Endothelial cell of umbilical vein (primary cell): Measurements from ENCODE around the gene ZNF503. TPM values are rescaled to one million over a fixed set of nuclear protein-coding genes. Genes with fewer than 3 reads are reported as not detected.
A peak's percentile ranks its signal among the peaks of the same experiment; 100 is the strongest.

Experiments used
- BruUV-seq: library from RNA; stranded (reverse); fragments of 400-500 nt; replicated peaks from 2 replicates; lab custom pipeline; 2021; lab: Mats Ljungman, UMichigan
- CTCF ChIA-PET: fragments of 300-600, 350-600 bp; sonication (Branson Sonifier 250); formaldehyde crosslinking; loops from one replicate; lab custom pipeline; 2021; ENCODE audit warnings: antibody characterized with exemption, inconsistent platforms; lab: Charles Lee
- POLR2A ChIA-PET: fragments of 300-600, 350-600 bp; sonication (Branson Sonifier 250); formaldehyde crosslinking; loops from one replicate; lab custom pipeline; 2021; ENCODE audit warnings: antibody characterized with exemption, inconsistent platforms; lab: Charles Lee
- DNase-seq: peaks from one replicate; pipeline ENCODE4 v3.0.0-alpha.2; 2011; ENCODE audit warnings: low read depth, low spot score
- FAIRE-seq: peaks from 2 replicates; lab custom pipeline; 2011; peaks lifted over from hg19 to GRCh38; lab: Jason Lieb, UNC
- H2AFZ ChIP-seq: 2 replicates; pipeline ENCODE4 v1.6.0; 2012; ENCODE audit warnings: low read depth, low read length, control low read depth, inconsistent platforms
- H3K27ac ChIP-seq: 2 replicates; pipeline ENCODE4 v1.5.1; 2011; ENCODE audit warnings: low read depth, mild to moderate bottlenecking, control low read depth, low read length, moderate library complexity; ENCODE audit not compliant: insufficient read depth
- H3K27me3 ChIP-seq, 2 experiments: 2 replicates each; pipeline versions ENCODE4 v1.6.0 to v1.6.1; 2011; ENCODE audit warnings: low read length in 2 of 2, mixed read lengths in 1 of 2; ENCODE audit not compliant: control insufficient read depth in 2 of 2, insufficient read depth in 2 of 2
- H3K36me3 ChIP-seq, 2 experiments: 2 replicates in 1 of 2; 3 replicates in 1 of 2; pipeline ENCODE4 v1.5.1; 2011; ENCODE audit warnings: low read length in 2 of 2, mild to moderate bottlenecking in 1 of 2, moderate library complexity in 1 of 2; ENCODE audit not compliant: control insufficient read depth in 2 of 2, insufficient read depth in 2 of 2; ENCODE audit errors: extremely low read depth in 1 of 2
- H3K4me1 ChIP-seq: 3 replicates; pipeline ENCODE4 v1.5.1; 2011; ENCODE audit warnings: mild to moderate bottlenecking, low read length; ENCODE audit not compliant: control insufficient read depth, insufficient read depth; ENCODE audit errors: extremely low read depth
- H3K4me2 ChIP-seq: 2 replicates; pipeline ENCODE4 v1.6.1; 2011; ENCODE audit warnings: low read length, control low read depth, mixed read lengths; ENCODE audit not compliant: insufficient read depth
- H3K4me3 ChIP-seq, 3 experiments: fragments of 200-600 bp in 1 of 3; sonication (generic), shearing (Covaris generic) in 1 of 3; replicated peaks in 1 of 3; 2 replicates each; pipeline ENCODE4 v1.5.1; 2011 to 2016; ENCODE audit warnings: control low read depth in 3 of 3, low read length in 3 of 3, mild to moderate bottlenecking in 2 of 3, inconsistent platforms in 1 of 3, low read depth in 1 of 3, moderate library complexity in 1 of 3; ENCODE audit not compliant: insufficient read depth in 1 of 3
- H3K79me2 ChIP-seq: 2 replicates; pipeline ENCODE4 v1.6.0; 2012; ENCODE audit warnings: low read length, inconsistent platforms; ENCODE audit not compliant: control insufficient read depth, insufficient read depth
- H3K9ac ChIP-seq: replicated peaks from 2 replicates; pipeline ENCODE3; 2011; ENCODE audit warnings: low read length, control low read depth; ENCODE audit not compliant: insufficient read depth; ENCODE audit errors: extremely low read depth
- H3K9me1 ChIP-seq: replicated peaks from 3 replicates; pipeline ENCODE4 v1.6.0; 2011; ENCODE audit warnings: mild to moderate bottlenecking, low read length; ENCODE audit not compliant: control insufficient read depth, insufficient read depth; ENCODE audit errors: extremely low read depth
- H3K9me3 ChIP-seq: replicated peaks from 2 replicates; pipeline ENCODE4 v1.5.1; 2012; ENCODE audit warnings: low read length, inconsistent platforms; ENCODE audit not compliant: control insufficient read depth, insufficient read depth
- H4K20me1 ChIP-seq: replicated peaks from 2 replicates; pipeline ENCODE3; 2011; ENCODE audit warnings: mild to moderate bottlenecking, low read length; ENCODE audit not compliant: control insufficient read depth, insufficient read depth; ENCODE audit errors: extremely low read depth
- EZH2 ChIP-seq: IDR thresholded peaks from 2 replicates; pipeline ENCODE4 v1.6.1; 2012; ENCODE audit warnings: borderline replicate concordance, low read depth, mild to moderate bottlenecking, moderate library complexity, low read length, inconsistent platforms; ENCODE audit not compliant: severe bottlenecking
- dilution Hi-C: fragments of 300-500 bp; cut with MboI; formaldehyde crosslinking; loops from one replicate; pipeline ENCODE4 v1.15.0; 2019; ENCODE audit warnings: low sequenced_read_pairs; ENCODE audit not compliant: extremely low pct_ligation_motif_present
- intact Hi-C: fragments of 100-400 bp; cut with micrococcal nuclease; formaldehyde crosslinking; loops from one replicate; pipeline ENCODE4 v1.10.0; 2022
- polyA plus RNA-seq, 4 experiments: library from polyadenylated mRNA; depleted of rRNA in 3 of 4; stranded (reverse) in 3 of 4; unstranded in 1 of 4; fragments of >200 nt; gene quantifications; 2 replicates each; pipeline versions ENCODE4 v1.2.1 to v1.2.3, GENCODE V29; 2011 to 2012; ENCODE audit warnings: missing spikeins in 1 of 4
- total RNA-seq: library from RNA; stranded (reverse); gene quantifications from 2 replicates; pipeline ENCODE4 v1.2.3, GENCODE V29; 2021
- TF ChIP-seq, protein P1 (sequence below), 2 donors: IDR thresholded peaks; 1 replicate in 1 of 2; 2 replicates in 1 of 2; pipeline ENCODE4 v1.5.1; 2011; ENCODE audit warnings: low read length in 2 of 2, mild to moderate bottlenecking in 2 of 2, moderate library complexity in 2 of 2, control low read depth in 1 of 2, inconsistent platforms in 1 of 2, low read depth in 1 of 2; ENCODE audit not compliant: insufficient read depth in 1 of 2; ENCODE audit errors: extremely low read depth in 1 of 2

ZNF503 gene
- total and polyA plus RNA-seq, 2 donors (not counting 3 experiments of a cell fraction or from before 2014, with no cell fraction given), result 0.58 to 2.2 TPM

- dilution Hi-C loops, result no loop called here
- TF ChIP-seq EZH2, result peak; percentile 51
- TF ChIP-seq, protein P1, sequence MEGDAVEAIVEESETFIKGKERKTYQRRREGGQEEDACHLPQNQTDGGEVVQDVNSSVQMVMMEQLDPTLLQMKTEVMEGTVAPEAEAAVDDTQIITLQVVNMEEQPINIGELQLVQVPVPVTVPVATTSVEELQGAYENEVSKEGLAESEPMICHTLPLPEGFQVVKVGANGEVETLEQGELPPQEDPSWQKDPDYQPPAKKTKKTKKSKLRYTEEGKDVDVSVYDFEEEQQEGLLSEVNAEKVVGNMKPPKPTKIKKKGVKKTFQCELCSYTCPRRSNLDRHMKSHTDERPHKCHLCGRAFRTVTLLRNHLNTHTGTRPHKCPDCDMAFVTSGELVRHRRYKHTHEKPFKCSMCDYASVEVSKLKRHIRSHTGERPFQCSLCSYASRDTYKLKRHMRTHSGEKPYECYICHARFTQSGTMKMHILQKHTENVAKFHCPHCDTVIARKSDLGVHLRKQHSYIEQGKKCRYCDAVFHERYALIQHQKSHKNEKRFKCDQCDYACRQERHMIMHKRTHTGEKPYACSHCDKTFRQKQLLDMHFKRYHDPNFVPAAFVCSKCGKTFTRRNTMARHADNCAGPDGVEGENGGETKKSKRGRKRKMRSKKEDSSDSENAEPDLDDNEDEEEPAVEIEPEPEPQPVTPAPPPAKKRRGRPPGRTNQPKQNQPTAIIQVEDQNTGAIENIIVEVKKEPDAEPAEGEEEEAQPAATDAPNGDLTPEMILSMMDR (IDR thresholded peaks at IDR 0.05; ENCODE audit: extremely low read depth in 1 of 2, insufficient read depth in 1 of 2, low read depth in 1 of 2, low read length in 2 of 2), result no peak
- Histone ChIP-seq H2AFZ (peak within 1 kb of the TSS; percentile 96), H3K4me3 (peak within 1 kb of the TSS; percentile 40 to 66 (median 51)), H3K9me1 (no peaks in the 10 kb centered on the region), H4K20me1 (no peaks in the 10 kb centered on the region), H3K27me3 (peaks cover 0 to 4% of the 10 kb centered on the region in 2 experiments), H3K9ac (peak within 1 kb of the TSS; percentile 49), H3K36me3 (no peaks in the 10 kb centered on the region), H3K9me3 (no peaks in the 10 kb centered on the region), H3K27ac (no peak within 1 kb of the TSS), H3K4me1 (peaks cover 28% of the 10 kb centered on the region), H3K4me2 (peak within 1 kb of the TSS; percentile 72), H3K79me2 (no peaks in the 10 kb centered on the region)
- no peak for FAIRE-seq
- ChIA-PET CTCF (interaction anchor here (0.6 to 2.7 kb wide), 6 partner anchors 14 to 1285 kb away, joined by 3 to 9 read pairs (median 4); partner anchors contain the start of gene ZNF503), POLR2A (interaction anchor here (1.6 kb wide), 1 partner anchor 30 kb away, joined by 7 read pairs; the partner anchor contains the start of gene ZNF503)
- TSS peak; percentile 23 for BruUV-seq
- DNase-seq, result no peak
- intact Hi-C loops, result no loop called here
These were observed 29.9 kb upstream of the ZNF503 start, which contains the start of gene LRMDA for GRCh38 chr10:75431180-75432111. Gene LRMDA, plus strand, starts transcription at chr10:75431624.
